ENCODE data around the gene MAPK6. TPM values are rescaled to one million over a fixed set of nuclear protein-coding genes. Genes with fewer than 3 reads are reported as not detected.
"Not testable (repeated sequence)": the region's sequence is repeated elsewhere in the genome, so short reads cannot be mapped to it uniquely, and the experiment has no call there.

The MAPK6 gene
- total RNA-seq, 1 donor from 2014 or later = 128 TPM

GRCh38 chr15:51991141-51991540 is 27.9 kb upstream of the MAPK6 start:
- Histone ChIP-seq H3K4me1 (no peaks in the 10 kb centered on the region), H3K9me3 (ENCODE audit: low read depth) (no peaks in the 10 kb centered on the region), H3K27ac (no peak overlapping the region), H3K9ac (no peak overlapping the region), H4K20me1 (ENCODE audit: low read depth) (no peaks in the 10 kb centered on the region), H3F3A (ENCODE audit: low read depth) (no peaks in the 10 kb centered on the region), H3K4me2 (no peak overlapping the region), H2AFZ (replicated peaks) (no peak overlapping the region), H3K4me3 (no peak overlapping the region), H3K36me3 (no peaks in the 10 kb centered on the region), H3K79me2 (ENCODE audit: low read depth) (no peaks in the 10 kb centered on the region), H3K27me3 (no peaks in the 10 kb centered on the region)
- DNase-seq (ENCODE audit: low spot score) = no peak
- TF ChIP-seq EZH2 (IDR thresholded peaks at IDR 0.05) (no peak), CTCF (IDR thresholded peaks at IDR 0.05) (no peak), EZH2phosphoT487 (IDR thresholded peaks at IDR 0.05) (no peak)
- Mint-ChIP-seq H3K27ac (no peak overlapping the region), H3K36me3 (no peaks in the 10 kb centered on the region), H3K4me1 (peaks cover 12% of the 10 kb centered on the region), H3K27me3 (ENCODE audit: insufficient read depth, low read depth) (peaks cover 2% of the 10 kb centered on the region), H3K4me3 (no peak overlapping the region), H3K9me3 (no peaks in the 10 kb centered on the region)

GRCh38 chr15:51992953-51993352 is 26.1 kb upstream of the MAPK6 start:
- H3K4me3 Mint-ChIP-seq = no peak overlapping the region
- H3K27ac ChIP-seq = no peak overlapping the region
- H3K9me3 Mint-ChIP-seq = no peaks in the 10 kb centered on the region
- no peaks in the 10 kb centered on the region for H3K36me3 ChIP-seq
- no peak for DNase-seq (ENCODE audit: low spot score)
- no peak overlapping the region for H3K9ac ChIP-seq
- H3K9me3 ChIP-seq (ENCODE audit: low read depth) = no peaks in the 10 kb centered on the region
- TF ChIP-seq EZH2phosphoT487 (IDR thresholded peaks at IDR 0.05) (no peak), EZH2 (IDR thresholded peaks at IDR 0.05) (no peak), CTCF (IDR thresholded peaks at IDR 0.05) (no peak)
- no peak overlapping the region for H3K4me3 ChIP-seq
- H4K20me1 ChIP-seq (ENCODE audit: low read depth) = no peaks in the 10 kb centered on the region
- H3K79me2 ChIP-seq (ENCODE audit: low read depth) = no peaks in the 10 kb centered on the region
- no peaks in the 10 kb centered on the region for H3K4me1 ChIP-seq
- H3K4me2 ChIP-seq = no peak overlapping the region
- no peaks in the 10 kb centered on the region for H3K36me3 Mint-ChIP-seq
- no peaks in the 10 kb centered on the region for H3F3A ChIP-seq (ENCODE audit: low read depth)
- peaks cover 2% of the 10 kb centered on the region for H3K27me3 Mint-ChIP-seq (ENCODE audit: insufficient read depth, low read depth)
- peaks cover 12% of the 10 kb centered on the region for H3K4me1 Mint-ChIP-seq
- no peak overlapping the region for H2AFZ ChIP-seq (replicated peaks)
- H3K27me3 ChIP-seq = no peaks in the 10 kb centered on the region
- H3K27ac Mint-ChIP-seq = no peak overlapping the region

GRCh38 chr15:52002351-52002750 is 16.7 kb upstream of the MAPK6 start:
- Histone ChIP-seq H3K79me2 (ENCODE audit: low read depth) (no peaks in the 10 kb centered on the region), H3K4me2 (no peak overlapping the region), H3K4me3 (no peak overlapping the region), H3K27me3 (no peaks in the 10 kb centered on the region), H3K4me1 (no peaks in the 10 kb centered on the region), H3K9ac (no peak overlapping the region), H4K20me1 (ENCODE audit: low read depth) (no peaks in the 10 kb centered on the region), H3K36me3 (no peaks in the 10 kb centered on the region), H3F3A (ENCODE audit: low read depth) (no peaks in the 10 kb centered on the region), H3K9me3 (ENCODE audit: low read depth) (no peaks in the 10 kb centered on the region), H3K27ac (no peak overlapping the region), H2AFZ (replicated peaks) (no peak overlapping the region)
- no peak for TF ChIP-seq CTCF (IDR thresholded peaks at IDR 0.05)
- TF ChIP-seq EZH2phosphoT487 (IDR thresholded peaks at IDR 0.05) = no peak
- no peak for TF ChIP-seq EZH2 (IDR thresholded peaks at IDR 0.05)
- Mint-ChIP-seq H3K9me3 (peaks cover 4% of the 10 kb centered on the region), H3K4me3 (no peak overlapping the region), H3K4me1 (no peaks in the 10 kb centered on the region), H3K36me3 (no peaks in the 10 kb centered on the region), H3K27me3 (ENCODE audit: insufficient read depth, low read depth) (peaks cover 3% of the 10 kb centered on the region), H3K27ac (no peak overlapping the region)
- DNase-seq (ENCODE audit: low spot score) = no peak

- not testable (repeated sequence) for H3K27ac Mint-ChIP-seq
Observed at GRCh38 chr15:52003089-52003488, 15.9 kb upstream of the MAPK6 start.

More at GRCh38 chr15:52003089-52003488, 15.9 kb upstream of the MAPK6 start:
- H3K36me3 ChIP-seq; H3K4me1 Mint-ChIP-seq; H3K27me3 Mint-ChIP-seq (ENCODE audit: insufficient read depth, low read depth); H2AFZ ChIP-seq (replicated peaks); DNase-seq (ENCODE audit: low spot score); H3K9me3 ChIP-seq (ENCODE audit: low read depth); H3K4me2 ChIP-seq; H3K4me3 ChIP-seq; H3K36me3 Mint-ChIP-seq; H3K9ac ChIP-seq; H3K9me3 Mint-ChIP-seq; H4K20me1 ChIP-seq (ENCODE audit: low read depth); H3K4me1 ChIP-seq; H3K27me3 ChIP-seq; H3K4me3 Mint-ChIP-seq; H3K79me2 ChIP-seq (ENCODE audit: low read depth); H3K27ac ChIP-seq; H3F3A ChIP-seq (ENCODE audit: low read depth): not testable (repeated sequence)
